HS-5 (cell line): Measurements from ENCODE around the gene NAV3.
"Not testable (repeated sequence)": the region's sequence is repeated elsewhere in the genome, so short reads cannot be mapped to it uniquely, and the experiment has no call there.

Experiments used
- DNase-seq: peaks from one replicate; pipeline ENCODE4 v3.0.0-alpha.2; 2012; ENCODE audit warnings: low read depth

Gene NAV3

DNA sequence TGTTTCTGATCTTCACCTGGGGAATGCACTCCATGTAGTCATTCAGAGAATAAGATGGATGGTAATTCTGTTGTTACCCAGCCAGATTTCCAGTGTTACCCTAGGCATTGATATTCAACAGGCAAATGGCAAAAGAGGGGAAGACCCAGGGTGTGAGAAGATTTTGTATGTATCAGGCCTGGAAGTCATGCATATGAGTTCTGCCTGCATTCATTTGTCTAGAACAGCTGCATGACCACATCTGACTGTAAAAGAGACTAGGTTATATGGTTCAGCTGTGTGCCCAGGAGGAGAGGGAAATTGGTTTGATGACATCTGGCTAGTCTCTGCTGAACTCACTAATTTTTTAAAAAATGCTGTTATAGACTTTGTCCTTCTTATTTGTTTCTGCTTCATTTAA is 224.9 kb downstream of the NAV3 start:
- no peak for DNase-seq

DNA sequence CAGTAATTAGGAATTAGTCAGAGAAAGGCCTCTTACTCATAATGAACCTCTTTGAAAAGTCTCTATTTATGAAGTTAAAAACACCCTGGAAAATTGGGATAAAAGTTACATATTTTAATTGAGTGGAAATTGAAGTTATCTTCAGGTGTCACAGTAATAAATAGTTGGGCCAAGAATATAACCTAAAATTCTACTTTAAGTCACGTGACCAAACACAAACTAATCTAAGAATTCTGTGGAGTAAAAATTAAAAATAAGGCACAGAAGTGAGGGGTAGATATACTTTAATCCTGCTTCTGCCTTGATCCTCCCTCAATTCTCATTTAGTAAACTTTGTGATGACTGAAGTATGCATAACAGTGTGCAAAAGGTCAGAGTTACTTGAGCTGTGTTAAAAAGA is 226.4 kb downstream of the NAV3 start:
- no peak for DNase-seq

DNA sequence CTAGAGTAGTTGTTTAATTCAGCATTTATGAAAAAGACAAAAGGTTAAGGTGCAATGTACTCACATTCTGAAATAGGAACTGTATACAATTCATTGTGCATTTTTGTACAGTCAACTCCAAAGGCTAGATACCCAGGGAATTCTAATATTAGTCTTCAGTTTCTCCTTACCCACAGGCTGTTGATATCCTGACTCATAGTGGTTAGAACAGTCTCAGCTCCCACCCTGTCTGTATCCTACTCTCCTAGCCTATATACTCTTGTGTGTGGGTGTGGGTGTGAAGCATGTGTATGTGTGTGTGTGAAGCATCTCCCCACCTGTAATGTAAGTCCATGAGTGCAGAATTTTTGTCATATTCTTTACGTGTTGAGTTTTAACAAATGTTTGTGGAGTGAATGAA is 229.5 kb downstream of the NAV3 start:
- DNase-seq = peak; percentile 6

DNA sequence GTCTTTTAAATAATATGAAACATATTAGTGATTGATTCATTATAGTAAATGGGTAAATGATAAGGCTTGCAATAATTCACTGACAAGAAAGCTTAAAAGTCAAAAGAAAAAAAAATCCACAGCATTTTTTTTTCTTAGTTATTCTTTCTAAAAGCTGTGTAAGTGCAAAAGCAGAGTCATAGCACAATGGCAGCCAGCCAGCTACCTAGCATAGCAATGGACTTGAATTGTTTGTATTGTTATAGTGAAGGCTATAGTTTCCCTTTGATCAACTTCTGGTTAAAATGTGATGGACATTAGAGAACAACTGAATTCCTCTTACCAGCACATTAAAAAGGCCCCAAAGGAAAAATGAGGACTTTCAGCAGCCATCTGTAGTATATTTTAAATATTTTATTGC is 232.1 kb downstream of the NAV3 start:
- DNase-seq = no peak

DNA sequence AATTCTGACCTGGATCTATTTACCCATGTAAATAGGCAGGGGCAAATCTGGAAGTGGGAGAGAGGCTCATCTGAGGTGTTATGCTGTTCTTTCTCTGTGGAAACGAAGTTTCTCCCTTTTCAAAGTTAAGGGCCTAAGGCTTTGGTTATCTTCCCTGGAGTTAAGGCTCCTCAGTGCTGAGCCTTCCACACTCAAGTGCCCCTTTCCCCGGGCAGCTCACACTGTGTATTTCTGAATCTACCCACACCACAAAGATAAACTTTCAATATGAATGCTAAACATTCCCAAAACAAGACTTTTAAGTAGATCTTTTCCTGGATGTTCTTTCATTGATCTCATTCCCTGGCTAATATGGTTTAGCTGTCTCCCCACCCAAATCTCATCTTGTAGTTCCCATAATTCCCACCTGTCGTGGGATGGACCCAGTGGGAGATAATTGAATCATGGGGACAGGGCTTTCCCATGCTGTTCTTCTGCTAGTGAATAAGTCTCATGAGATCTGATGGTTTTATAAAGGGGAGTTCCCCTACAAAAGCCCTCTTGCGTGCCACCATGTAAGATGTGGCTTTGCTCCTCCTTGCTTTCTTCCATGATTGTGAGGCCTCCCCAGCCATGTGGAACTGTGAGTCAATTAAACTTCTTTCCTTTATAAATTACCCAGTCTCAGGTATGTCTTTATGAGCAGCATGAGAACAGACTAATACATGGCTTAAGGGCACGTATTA is 251.1 kb downstream of the NAV3 start:
- DNase-seq = no peak

DNA sequence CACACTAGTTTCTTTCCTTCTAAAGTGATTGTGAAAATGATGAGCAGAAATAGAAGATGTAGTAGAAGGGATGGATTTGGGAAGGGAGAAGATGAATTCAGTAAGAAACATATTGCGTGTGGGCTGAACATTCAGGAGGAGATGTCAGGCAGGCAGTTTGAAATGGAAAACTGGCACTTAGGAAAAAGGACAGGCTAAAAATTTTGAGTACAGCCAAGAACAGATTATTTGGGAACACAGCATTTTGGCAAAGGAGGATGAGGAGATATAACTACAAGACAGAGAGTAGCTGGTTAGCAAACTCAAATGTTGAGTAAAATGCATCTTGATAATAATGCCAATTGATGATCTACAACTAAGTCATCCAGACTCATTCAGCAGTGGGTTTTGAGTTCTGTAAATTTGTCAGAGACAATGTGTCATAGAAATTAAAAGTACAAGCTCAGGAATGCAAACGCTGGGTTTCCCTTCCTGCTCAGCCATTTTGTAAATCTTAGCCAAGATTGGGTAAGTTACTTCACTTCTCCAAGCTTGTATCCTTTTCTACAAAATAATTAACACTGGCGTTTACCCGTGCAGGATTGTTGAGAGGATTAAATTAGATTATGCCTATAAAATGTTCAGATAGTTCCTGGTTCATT is 255.0 kb downstream of the NAV3 start:
- peak; percentile 78 for DNase-seq

DNA sequence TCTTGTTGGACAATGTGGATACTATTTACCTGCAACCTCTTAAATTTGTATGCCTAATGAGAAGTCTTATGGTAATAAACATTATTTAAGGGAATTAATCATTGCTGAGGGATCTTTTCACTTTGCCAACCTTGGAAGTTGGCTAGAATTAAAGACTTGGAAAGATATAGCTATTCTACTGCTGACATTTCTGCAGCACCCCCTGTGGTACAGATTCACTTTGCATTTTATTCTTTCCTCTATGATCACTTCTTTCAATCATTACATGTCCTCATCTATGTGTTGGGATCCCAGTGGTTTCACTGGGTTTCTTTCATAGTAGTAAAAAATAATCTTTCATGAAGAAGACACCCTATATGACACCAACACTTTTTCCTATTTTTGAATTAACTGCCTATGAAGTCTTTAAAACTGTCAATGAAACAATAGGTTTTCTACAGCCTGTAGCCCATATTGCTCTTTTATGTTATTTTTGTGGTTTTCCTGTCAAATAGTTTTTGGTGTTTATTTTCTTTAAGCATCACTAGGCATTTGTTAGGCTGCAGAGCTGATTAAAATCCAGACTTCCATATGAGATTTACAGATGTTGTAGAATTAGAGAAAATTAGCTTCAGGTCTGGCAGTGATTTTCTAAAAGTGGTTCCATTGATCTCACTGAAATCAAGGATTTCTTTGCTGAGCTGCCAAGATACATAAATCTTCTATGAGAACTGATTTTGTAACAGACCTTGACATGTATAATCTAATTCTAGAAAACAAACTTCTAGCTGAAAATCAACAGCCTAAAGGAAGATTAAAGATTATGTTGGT is 256.1 kb downstream of the NAV3 start:
- DNase-seq = no peak

DNA sequence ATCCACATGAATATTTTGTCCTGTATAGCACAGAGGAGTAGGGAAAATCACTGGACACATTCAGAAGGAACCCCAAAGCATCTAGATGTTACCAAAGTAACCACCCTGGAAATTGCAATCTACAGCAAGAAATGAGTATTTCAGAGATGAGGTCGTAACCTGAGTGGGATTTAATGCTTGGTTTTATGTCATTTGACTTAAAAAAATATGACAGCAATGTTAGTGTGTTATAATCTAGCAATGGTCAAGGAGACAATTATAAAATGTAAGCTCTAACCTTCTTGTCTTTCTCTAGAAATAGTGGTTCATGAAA is 256.6 kb downstream of the NAV3 start:
- no peak for DNase-seq

DNA sequence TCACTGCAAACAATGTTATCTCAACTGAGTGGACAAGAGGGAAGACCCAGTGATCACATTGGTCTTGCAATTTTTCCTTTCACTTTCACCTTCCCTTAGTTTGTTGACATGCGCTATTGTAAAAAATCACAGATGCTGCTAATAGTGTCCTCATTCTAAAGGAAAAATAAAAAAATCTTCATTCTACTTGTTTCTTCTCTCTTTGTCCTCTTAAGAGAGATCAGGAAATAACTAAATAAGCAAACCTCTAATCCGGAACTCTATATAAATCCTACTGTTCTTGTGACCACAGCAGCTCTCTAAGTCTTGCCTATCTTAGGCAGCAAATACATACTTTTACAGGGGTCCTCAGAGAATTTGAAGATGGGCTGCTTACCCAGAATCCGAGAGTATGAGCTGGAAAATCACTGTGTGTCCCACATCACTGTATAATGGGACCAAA is 257.7 kb downstream of the NAV3 start:
- DNase-seq = no peak

DNA sequence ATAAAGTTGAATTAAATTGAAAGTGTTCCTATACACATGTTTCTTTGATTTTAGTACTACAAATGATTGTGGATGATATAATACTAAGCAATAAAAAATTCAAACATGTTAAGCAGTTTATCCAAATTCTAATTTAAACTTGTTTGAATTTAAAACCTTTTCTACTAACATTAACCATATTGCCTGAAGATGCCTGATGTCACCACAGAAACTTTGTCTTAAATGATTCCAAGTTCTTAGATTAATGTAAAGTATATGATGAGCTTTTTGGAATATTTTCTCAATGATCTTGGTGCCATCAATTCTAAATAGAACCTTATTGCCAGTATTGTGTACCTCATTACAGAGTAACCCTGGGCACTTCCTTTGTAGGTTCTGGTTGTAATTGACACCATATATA is 259.6 kb downstream of the NAV3 start:
- DNase-seq = no peak

DNA sequence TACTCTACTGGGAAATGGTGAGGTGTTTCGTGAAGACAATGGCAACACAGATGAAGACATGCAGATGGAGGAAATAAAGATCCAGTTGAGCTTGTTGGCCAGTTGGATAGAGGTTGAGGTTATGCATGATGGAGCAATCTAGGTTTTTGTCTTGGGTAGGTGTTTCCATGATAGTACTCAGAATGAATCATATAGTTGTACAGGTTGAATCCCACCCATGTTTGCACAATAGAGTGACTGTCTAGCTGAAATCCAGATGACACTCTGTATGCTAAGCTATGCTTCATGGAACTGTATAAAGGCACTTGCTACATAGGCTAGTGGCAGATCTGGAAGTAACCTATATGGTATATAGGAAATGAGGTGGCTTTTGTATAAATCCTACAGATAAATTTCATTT is 264.9 kb downstream of the NAV3 start:
- no peak for DNase-seq

DNA sequence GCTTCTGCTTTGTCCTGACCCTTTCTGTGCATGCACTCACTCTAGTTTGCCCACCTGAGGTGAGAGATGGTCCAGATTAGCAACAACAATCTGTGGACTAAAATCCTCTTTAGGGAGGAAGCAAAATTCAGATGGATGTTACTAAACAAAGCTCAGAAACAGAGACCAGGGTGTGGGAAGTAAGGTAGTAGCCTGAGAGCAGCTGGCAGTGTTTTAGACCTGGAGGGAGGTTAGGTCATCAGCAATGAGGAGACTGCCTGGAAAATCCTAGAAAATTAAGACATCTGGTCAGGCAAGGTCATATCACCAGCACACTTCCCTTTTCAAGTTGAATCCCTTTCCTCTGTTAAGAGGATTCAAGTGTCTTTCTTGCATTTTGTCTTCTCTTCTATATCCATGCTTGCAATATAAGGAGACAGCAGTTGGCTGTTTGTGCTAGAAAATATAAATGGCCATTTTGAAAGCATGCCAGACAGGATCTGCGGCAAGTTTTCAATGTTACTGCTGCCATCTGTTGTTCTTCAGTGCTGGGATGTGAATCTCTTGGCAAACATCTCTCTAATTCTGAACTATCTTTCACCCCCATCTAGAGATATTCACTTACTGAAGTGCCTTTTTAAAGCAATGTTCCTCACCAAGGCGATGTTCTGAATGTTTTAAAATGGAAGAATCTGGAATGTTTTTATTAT is 266.4 kb downstream of the NAV3 start:
- DNase-seq = no peak

DNA sequence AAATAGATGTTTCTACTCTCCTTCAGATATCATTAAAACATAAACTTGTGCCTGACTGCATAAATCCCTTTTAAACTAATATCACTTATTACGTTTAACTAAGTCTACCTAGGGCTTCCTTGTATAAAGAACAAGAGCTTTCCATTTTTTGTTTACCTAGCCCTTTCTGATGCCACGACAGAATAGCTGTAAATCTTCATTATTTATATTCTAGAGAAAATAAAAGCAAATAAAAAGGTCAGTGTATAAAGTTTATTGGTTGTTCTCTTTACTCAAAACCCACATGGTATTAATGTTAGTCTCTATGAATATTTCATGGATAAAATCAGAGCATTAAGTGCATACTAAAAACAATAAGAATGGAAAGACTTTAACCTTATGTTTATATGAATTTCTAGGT is 269.1 kb downstream of the NAV3 start:
- DNase-seq = no peak

DNA sequence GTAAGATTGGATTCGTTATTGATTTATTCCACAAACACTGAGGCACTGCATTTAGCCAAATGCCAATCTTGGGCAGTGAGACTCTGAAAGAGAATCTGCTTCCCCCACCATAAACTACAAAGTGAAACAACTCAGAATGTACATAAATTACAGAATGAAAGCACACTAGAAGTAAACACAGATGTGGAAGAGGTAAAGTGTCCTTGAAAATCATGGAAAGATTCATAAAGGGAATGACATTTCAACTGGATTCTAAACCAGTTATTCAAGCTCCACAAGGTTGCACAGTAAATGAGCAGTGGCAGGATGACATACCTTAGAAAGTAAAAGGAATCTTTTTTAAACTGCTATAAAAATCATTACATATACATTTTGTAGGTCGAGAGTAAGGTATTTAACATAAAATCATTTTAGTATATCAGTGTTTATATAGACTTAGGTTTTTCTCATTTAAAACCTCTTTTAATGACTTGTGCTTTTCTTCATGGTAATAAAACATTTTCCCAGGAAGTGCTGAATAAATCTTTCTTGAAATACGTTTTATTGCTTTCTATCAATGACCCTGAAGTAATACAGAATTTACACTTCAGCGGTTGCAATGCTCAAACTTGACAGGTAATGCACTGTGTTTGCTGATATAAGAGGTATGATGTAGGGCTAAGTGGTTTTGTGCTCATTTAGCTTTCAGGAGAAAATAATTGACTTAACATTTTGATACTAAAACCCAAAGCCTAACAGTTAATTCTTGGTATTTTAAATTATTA is 270.6 kb downstream of the NAV3 start:
- DNase-seq = no peak

DNA sequence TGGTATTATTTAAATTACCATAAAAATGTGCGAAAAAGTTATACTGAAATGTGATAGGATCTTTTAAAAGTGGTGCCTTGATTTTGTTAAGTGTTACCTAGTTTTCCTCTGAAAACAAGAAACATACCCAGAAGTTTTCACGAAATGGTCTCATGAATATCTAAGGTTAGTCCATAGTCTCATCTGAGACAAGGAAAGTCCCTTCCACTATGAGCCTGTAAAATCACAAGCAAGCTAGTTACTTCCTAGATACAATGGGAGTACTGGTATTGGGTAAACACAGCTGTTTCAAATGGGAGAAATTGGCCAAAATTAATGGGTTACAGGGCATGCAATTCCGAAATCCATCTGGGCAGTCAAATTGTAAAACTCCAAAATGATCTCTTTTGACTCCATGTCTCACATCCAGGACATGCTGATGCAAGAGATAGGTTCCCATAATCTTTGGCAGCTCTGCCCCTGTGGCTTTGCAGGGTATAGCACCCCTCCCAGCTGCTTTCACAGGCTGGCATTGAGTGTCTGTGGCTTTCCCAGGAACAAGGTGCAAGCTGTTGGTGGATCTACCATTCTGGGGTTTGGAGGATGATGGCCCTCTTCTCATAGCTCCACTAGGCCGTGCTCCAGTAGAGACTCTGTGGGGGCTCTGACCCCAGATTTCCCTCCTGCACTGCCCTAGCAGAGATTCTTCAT is 271.4 kb downstream of the NAV3 start:
- no peak for DNase-seq

DNA sequence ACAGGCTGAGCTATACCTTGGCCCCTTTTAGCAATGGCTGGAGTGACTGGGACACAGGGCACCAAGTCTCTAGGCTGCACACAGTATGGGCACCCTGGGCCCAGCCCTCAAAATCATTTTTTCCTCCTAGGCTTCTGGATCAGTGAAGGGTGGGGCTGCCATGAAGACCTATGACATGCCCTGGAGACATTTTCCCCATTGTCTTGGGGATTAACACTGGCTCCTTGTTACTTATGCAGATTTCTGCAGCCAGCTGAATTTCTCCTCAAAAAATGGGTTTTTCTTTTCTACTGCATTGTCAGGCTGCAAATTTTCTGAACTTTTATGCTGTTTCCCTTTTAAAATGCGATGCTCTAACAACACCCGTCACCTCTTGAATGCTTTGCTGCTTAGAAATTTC is 272.1 kb downstream of the NAV3 start:
- DNase-seq = not testable (repeated sequence)

DNA sequence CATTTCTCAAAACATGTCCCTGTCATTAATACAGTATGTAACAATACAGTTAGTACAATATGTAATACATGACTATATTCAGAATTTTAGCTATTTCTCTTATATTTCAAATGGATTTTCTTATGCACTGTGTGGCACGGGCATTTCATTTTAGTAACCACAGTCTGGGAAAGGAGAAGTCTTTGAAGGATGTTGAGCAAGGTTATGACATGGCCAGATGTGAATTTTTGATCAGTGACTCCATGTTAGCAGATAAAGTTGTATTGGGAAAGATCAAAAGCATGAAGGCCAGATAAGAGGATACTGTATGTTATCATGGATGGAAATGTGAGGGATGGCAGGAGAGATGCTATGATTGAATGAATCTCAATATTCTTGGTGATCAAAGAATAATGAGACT is 285.2 kb downstream of the NAV3 start:
- no peak for DNase-seq

DNA sequence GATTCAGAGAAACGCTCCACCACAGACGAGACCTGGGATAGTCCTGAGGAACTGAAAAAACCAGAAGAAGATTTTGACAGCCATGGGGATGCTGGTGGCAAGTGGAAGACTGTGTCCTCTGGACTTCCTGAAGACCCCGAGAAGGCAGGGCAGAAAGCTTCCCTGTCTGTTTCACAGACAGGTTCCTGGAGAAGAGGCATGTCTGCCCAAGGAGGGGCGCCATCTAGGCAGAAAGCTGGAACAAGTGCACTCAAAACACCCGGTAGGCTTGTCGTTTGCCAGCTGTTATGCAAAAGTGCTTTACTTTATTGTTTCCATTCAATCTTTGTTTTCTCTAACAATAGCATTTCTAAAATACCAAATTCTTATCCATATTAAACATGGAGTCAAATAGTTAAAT is 287.3 kb downstream of the NAV3 start:
- DNase-seq = no peak

DNA sequence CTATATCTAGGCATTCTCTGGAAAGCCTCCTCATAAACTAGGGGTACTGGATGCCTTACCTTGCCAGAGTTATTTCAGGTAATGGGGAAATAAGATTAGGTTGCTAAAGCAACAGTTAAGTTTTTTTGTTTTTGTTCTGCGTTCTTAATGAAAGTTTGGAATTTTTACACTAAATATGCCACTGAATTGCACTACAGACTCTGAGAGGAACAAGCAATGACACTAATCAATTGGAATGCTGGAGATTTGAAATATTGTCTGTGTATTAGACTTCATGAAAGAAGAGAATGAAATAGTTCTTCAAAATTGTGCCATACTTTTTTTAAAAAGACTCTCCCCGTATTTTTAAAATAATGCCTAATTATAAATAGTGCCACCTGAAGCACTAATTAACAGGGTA is 287.8 kb downstream of the NAV3 start:
- DNase-seq = no peak

DNA sequence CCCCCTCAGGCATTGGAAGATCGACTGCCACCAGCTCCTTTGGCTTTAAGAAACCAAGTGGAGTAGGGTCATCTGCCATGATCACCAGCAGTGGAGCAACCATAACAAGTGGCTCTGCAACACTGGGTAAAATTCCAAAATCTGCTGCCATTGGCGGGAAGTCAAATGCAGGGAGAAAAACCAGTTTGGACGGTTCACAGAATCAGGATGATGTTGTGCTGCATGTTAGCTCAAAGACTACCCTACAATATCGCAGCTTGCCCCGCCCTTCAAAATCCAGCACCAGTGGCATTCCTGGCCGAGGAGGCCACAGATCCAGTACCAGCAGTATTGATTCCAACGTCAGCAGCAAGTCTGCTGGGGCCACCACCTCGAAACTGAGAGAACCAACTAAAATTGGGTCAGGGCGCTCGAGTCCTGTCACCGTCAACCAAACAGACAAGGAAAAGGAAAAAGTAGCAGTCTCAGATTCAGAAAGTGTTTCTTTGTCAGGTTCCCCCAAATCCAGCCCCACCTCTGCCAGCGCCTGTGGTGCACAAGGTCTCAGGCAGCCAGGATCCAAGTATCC is 288.7 kb downstream of the NAV3 start:
- DNase-seq = no peak

DNA sequence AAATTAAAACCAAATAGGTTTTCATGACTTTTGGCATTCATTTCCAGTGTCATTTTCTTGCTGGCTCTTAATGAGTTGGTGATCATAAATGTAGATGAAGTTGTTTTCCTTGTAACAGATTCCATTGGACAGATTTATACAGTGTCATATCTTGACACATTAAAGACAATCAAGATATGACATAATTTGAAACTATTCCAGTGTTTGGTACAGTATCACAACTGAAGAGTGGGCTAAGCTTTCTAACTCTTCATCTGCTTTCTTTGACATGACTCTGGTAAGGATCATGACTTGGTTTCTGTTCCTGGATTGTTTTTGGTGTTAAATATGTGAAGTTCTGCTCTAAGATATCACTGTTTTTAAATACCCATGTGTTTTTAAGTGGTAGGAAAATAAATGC is 289.6 kb downstream of the NAV3 start:
- no peak for DNase-seq
